Mammary epithelial cell (primary cell): ENCODE data around the gene PRKCA.

Experiments used
- CTCF ChIP-seq, 2 donors: IDR thresholded peaks in 1 of 2; conservative IDR thresholded peaks in 1 of 2; 2 replicates each; pipeline ENCODE4 v1.5.1; 2011 to 2012; ENCODE audit warnings: inconsistent platforms in 2 of 2, low read length in 2 of 2, mild to moderate bottlenecking in 2 of 2, control low read depth in 1 of 2, low read depth in 1 of 2; ENCODE audit not compliant: insufficient read depth in 1 of 2; ENCODE audit errors: extremely low read depth in 1 of 2
- EZH2 ChIP-seq: IDR thresholded peaks from 2 replicates; pipeline ENCODE4 v1.6.1; 2012; ENCODE audit warnings: low read length, inconsistent platforms, borderline replicate concordance

- TF ChIP-seq CTCF (conservative IDR thresholded peaks at IDR 0.05 in 1 of 2, IDR thresholded peaks at IDR 0.05 in 1 of 2; ENCODE audit: extremely low read depth in 1 of 2, insufficient read depth in 1 of 2, low read depth in 1 of 2, low read length in 2 of 2): no peak
- TF ChIP-seq EZH2: no peak
Measured at GRCh38 chr17:66480802-66481201, 178.4 kb downstream of the PRKCA start.
